Psoas muscle (tissue), 8 donors: ENCODE data around the gene RUNX2. TPM values are rescaled to one million over a fixed set of nuclear protein-coding genes. Genes with fewer than 3 reads are reported as not detected.

Experiments
- ATAC-seq, 4 donors: fragments of 200-7000 bp; cut with Tn5 transposase; one replicate each; pipeline ENCODE4 v1.9.1; 2020; ENCODE audit warnings: moderate library complexity in 3 of 4, mild to moderate bottlenecking in 2 of 4
- DNase-seq, 2 donors: peaks; one replicate each; pipeline ENCODE4 v3.0.0-alpha.2; 2020
- H3K27ac ChIP-seq: fragments of 200-600 bp; one replicate; pipeline ENCODE4 v1.8.0; 2022
- H3K27me3 ChIP-seq, 3 donors: fragments of 200-600 bp in 1 of 3; one replicate each; pipeline versions ENCODE4 v1.6.1 to v1.8.0; 2013 to 2022; ENCODE audit warnings: low read length in 2 of 3, mild to moderate bottlenecking in 2 of 3, moderate library complexity in 1 of 3; ENCODE audit not compliant: insufficient read depth in 3 of 3
- H3K36me3 ChIP-seq, 2 donors: fragments of 200-600 bp in 1 of 2; one replicate each; pipeline versions ENCODE4 v1.6.1 to v1.8.0; 2013 to 2022; ENCODE audit warnings: low read depth in 1 of 2, mild to moderate bottlenecking in 1 of 2, moderate library complexity in 1 of 2; ENCODE audit not compliant: insufficient read depth in 1 of 2
- H3K4me1 ChIP-seq: fragments of 200-600 bp; one replicate; pipeline ENCODE4 v1.8.0; 2022
- H3K4me3 ChIP-seq: fragments of 200-600 bp; one replicate; pipeline ENCODE4 v1.8.0; 2022; ENCODE audit warnings: mild to moderate bottlenecking
- H3K9me3 ChIP-seq: fragments of 200-600 bp; one replicate; pipeline ENCODE4 v1.8.0; 2022
- CTCF ChIP-seq: fragments of 200-600 bp; IDR thresholded peaks from one replicate; pipeline ENCODE4 v1.8.0; 2022; ENCODE audit warnings: antibody characterized with exemption
- WGBS, 3 donors: extraction: QIAGEN DNeasy Blood & Tissue Kit; methylation state at CpG; one replicate each; pipeline versions ENCODE4 v1.1.6 to v1.1.7; 2013; 5-methylcytosine and 5-hydroxymethylcytosine counted together
- intact Hi-C, 2 donors: fragments of 100-400 bp; cut with DNase I; formaldehyde crosslinking; loops; one replicate each; pipeline versions ENCODE4 v1.11.0 to v1.14.2; 2022
- polyA plus RNA-seq, 3 donors: library from polyadenylated mRNA; stranded (reverse); fragments of 200-250 nt; gene quantifications; one replicate each; pipeline ENCODE4 v1.2.3, GENCODE V29; 2013
- total RNA-seq, 4 donors: library from RNA; stranded (reverse); fragmentation: NEBNext Ultra II Directional in 2 of 4; extraction: Animal tissue kit (Norgen Biotek cat#: 25700) in 2 of 4; gene quantifications; one replicate each; pipeline versions ENCODE4 v1.2.1 to v1.2.4, GENCODE V29; 2021 to 2023
- donor health status: healthy with polysubstance abuse.
- donor health status: DM: no; HTN: no; CAD: no; lungs with moderate emphysema.
- donor health status: Bipolar disorder and iron deficiency.
- donor health status: healthy.
- donor health status: DM: yes; HTN: yes; CAD: no.
- donor health status: DM: no; HTN: no; CAD: no.
- donor health status: DM: no; HTN: no; CAD: no.
- donor health status: DM: yes; HTN: yes; CAD: no.

RUNX2 gene
- total and polyA plus RNA-seq, 7 donors, result 0.07 to 0.69 (median 0.21) TPM

GRCh38 chr6:45496085-45496433 is 167.9 kb downstream of the RUNX2 start:
- H3K4me1 ChIP-seq, result no peaks in the 10 kb centered on the region
- H3K4me3 ChIP-seq, result no peak overlapping the region
- no peak for TF ChIP-seq CTCF
- DNase-seq (no peak), ATAC-seq (no peak)
- H3K36me3 ChIP-seq, result no peaks in the 10 kb centered on the region
- H3K9me3 ChIP-seq, result no peaks in the 10 kb centered on the region
- no peaks in the 10 kb centered on the region for H3K27me3 ChIP-seq
- 83 to 89% (median 89%) methylated on average over 6 of the region's 6 CpGs for WGBS, 3 donors
- intact Hi-C loops, result no loop called here
- no peak overlapping the region for H3K27ac ChIP-seq

- H3K9me3 ChIP-seq, result no peaks in the 10 kb centered on the region
- no peaks in the 10 kb centered on the region for H3K27me3 ChIP-seq
- WGBS, 3 donors, result 42 to 55% (median 53%) methylated on average over 1 of the region's 1 CpG
- no peak for ATAC-seq
- no peak for TF ChIP-seq CTCF
- no peaks in the 10 kb centered on the region for H3K4me1 ChIP-seq
- no peak overlapping the region for H3K4me3 ChIP-seq
- H3K27ac ChIP-seq, result no peak overlapping the region
- H3K36me3 ChIP-seq, result no peaks in the 10 kb centered on the region
- no peak for DNase-seq
- intact Hi-C loops, result no loop called here
Observed at GRCh38 chr6:45498591-45498990, 170.5 kb downstream of the RUNX2 start.

- DNase-seq (no peak), ATAC-seq (no peak)
- H3K27me3 ChIP-seq, result no peaks in the 10 kb centered on the region
- no peaks in the 10 kb centered on the region for H3K4me1 ChIP-seq
- H3K9me3 ChIP-seq, result no peaks in the 10 kb centered on the region
- no peaks in the 10 kb centered on the region for H3K36me3 ChIP-seq
- H3K4me3 ChIP-seq, result no peak overlapping the region
- H3K27ac ChIP-seq, result no peak overlapping the region
- no peak for TF ChIP-seq CTCF
- WGBS, 3 donors, result 78 to 83% (median 79%) methylated on average over 6 of the region's 6 CpGs
- intact Hi-C loops, result no loop called here
Observed at GRCh38 chr6:45500924-45501816, 173.0 kb downstream of the RUNX2 start.

- Histone ChIP-seq H3K4me1 (no peaks in the 10 kb centered on the region), H3K36me3 (no peaks in the 10 kb centered on the region), H3K9me3 (no peaks in the 10 kb centered on the region), H3K27ac (no peak overlapping the region), H3K27me3 (no peaks in the 10 kb centered on the region), H3K4me3 (no peak overlapping the region)
- intact Hi-C loops, result no loop called here
- DNase-seq, result no peak
- no peak for TF ChIP-seq CTCF
- WGBS, 3 donors, result 82 to 86% (median 84%) methylated on average over 6 of the region's 6 CpGs
- ATAC-seq, result no peak
Observed at GRCh38 chr6:45502456-45502855, 174.3 kb downstream of the RUNX2 start.

GRCh38 chr6:45504947-45505346 is 176.8 kb downstream of the RUNX2 start:
- Histone ChIP-seq H3K4me3 (no peak overlapping the region), H3K4me1 (no peaks in the 10 kb centered on the region), H3K27ac (no peak overlapping the region), H3K36me3 (no peaks in the 10 kb centered on the region), H3K27me3 (no peaks in the 10 kb centered on the region), H3K9me3 (no peaks in the 10 kb centered on the region)
- peak; percentile 40 to 78 (median 62) for ATAC-seq
- no peak for DNase-seq
- intact Hi-C loops, result no loop called here
- WGBS, 3 donors, result 13 to 15% (median 14%) methylated on average over 5 of the region's 5 CpGs
- no peak for TF ChIP-seq CTCF
